ENCODE results near the gene QRFP.

Gene QRFP

DNA sequence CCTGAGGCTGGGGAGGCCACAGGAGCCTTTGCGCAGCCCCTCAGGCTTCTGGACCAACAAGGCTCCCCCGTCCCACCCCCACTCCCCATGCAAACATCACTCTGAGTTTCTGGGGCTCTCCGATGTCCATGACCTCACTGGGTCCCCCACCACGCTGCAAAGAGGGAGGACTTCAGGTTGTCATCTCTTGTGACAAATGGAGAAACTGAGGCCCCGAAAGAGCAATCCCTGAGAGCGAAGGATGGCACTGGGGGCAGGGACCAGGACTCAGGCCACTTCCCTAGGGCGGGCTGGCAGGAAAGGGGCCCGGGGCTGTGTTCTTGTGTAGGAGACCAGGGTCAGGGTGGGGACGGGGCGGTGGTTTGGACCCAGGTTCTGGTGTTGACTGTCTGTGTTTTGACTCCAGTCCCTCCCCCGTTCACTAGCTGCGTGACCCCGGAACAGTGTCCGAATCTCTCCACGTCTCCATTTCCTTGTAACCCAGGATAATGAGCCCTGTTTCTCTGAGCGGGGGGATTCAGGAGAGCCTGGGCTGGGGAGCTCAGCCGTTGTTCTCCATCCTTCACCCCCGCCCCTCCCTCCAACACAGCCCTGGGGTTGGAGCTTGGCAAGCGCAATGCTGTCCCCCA lies 28.6 kb upstream of the QRFP start:
- H2AFZ ChIP-seq (ENCODE audit: low read depth, low read length) = no peak overlapping the region
- no peak for TF ChIP-seq EZH2 (IDR thresholded peaks at IDR 0.05; ENCODE audit: borderline replicate concordance, low read depth, low read length, severe bottlenecking)
- TF ChIP-seq, protein P1, sequence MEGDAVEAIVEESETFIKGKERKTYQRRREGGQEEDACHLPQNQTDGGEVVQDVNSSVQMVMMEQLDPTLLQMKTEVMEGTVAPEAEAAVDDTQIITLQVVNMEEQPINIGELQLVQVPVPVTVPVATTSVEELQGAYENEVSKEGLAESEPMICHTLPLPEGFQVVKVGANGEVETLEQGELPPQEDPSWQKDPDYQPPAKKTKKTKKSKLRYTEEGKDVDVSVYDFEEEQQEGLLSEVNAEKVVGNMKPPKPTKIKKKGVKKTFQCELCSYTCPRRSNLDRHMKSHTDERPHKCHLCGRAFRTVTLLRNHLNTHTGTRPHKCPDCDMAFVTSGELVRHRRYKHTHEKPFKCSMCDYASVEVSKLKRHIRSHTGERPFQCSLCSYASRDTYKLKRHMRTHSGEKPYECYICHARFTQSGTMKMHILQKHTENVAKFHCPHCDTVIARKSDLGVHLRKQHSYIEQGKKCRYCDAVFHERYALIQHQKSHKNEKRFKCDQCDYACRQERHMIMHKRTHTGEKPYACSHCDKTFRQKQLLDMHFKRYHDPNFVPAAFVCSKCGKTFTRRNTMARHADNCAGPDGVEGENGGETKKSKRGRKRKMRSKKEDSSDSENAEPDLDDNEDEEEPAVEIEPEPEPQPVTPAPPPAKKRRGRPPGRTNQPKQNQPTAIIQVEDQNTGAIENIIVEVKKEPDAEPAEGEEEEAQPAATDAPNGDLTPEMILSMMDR (IDR thresholded peaks at IDR 0.05; ENCODE audit: borderline replicate concordance, extremely low read depth, low read length, poor library complexity, severe bottlenecking) = no peak
- no peak overlapping the region for H3K4me2 ChIP-seq (ENCODE audit: insufficient read depth, low read length)
- no peaks in the 10 kb centered on the region for H3K36me3 ChIP-seq (ENCODE audit: insufficient read depth, low read length)
- no peaks in the 10 kb centered on the region for H3K9me3 ChIP-seq (ENCODE audit: insufficient read depth, low read length, severe bottlenecking)
- no peak overlapping the region for H3K9ac ChIP-seq (ENCODE audit: low read depth, low read length)
- DNase-seq = no peak
- no peak for ATAC-seq (ENCODE audit: insufficient read depth, low read depth)
- no peaks in the 10 kb centered on the region for H3K27me3 ChIP-seq (ENCODE audit: insufficient read depth, low read length, poor library complexity)
- H3K27ac ChIP-seq (ENCODE audit: low read length) = no peak overlapping the region
- no peak overlapping the region for H3K4me3 ChIP-seq (ENCODE audit: low read depth in 1 of 2, low read length in 2 of 2)
- H3K79me2 ChIP-seq (ENCODE audit: insufficient read depth, low read length) = no peaks in the 10 kb centered on the region
- H4K20me1 ChIP-seq (ENCODE audit: insufficient read depth, low read length) = no peaks in the 10 kb centered on the region
- H3K4me1 ChIP-seq (ENCODE audit: insufficient read depth, low read length) = no peaks in the 10 kb centered on the region

DNA sequence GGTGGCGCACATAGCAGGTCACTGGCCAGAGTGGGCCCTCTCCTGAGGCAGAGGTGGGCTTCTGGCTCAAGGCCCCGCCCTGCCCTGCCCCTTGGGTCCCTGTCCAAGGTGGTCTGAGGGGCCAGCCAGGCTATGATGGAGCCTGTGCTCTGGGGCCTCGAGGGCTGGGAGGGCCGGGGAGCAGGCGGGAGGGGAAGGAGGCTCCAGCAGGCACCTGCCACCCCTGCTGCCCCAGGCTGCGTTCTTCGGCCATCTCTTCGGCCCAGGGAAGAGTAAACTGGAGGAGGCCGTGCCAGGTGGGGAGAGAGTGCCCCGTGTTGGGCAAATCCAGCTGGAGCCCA lies 27.8 kb upstream of the QRFP start:
- no peak for DNase-seq
- ATAC-seq (ENCODE audit: insufficient read depth, low read depth) = no peak
- Histone ChIP-seq H3K4me3 (ENCODE audit: low read depth in 1 of 2, low read length in 2 of 2) (no peak overlapping the region), H3K36me3 (ENCODE audit: insufficient read depth, low read length) (no peaks in the 10 kb centered on the region), H3K27ac (ENCODE audit: low read length) (no peak overlapping the region), H3K4me2 (ENCODE audit: insufficient read depth, low read length) (no peak overlapping the region), H3K9me3 (ENCODE audit: insufficient read depth, low read length, severe bottlenecking) (no peaks in the 10 kb centered on the region), H3K79me2 (ENCODE audit: insufficient read depth, low read length) (no peaks in the 10 kb centered on the region), H4K20me1 (ENCODE audit: insufficient read depth, low read length) (no peaks in the 10 kb centered on the region), H3K27me3 (ENCODE audit: insufficient read depth, low read length, poor library complexity) (no peaks in the 10 kb centered on the region), H2AFZ (ENCODE audit: low read depth, low read length) (no peak overlapping the region), H3K9ac (ENCODE audit: low read depth, low read length) (no peak overlapping the region), H3K4me1 (ENCODE audit: insufficient read depth, low read length) (no peaks in the 10 kb centered on the region)
- TF ChIP-seq EZH2 (IDR thresholded peaks at IDR 0.05; ENCODE audit: borderline replicate concordance, low read depth, low read length, severe bottlenecking) = no peak
- TF ChIP-seq, protein P1 (IDR thresholded peaks at IDR 0.05; ENCODE audit: borderline replicate concordance, extremely low read depth, low read length, poor library complexity, severe bottlenecking) = no peak

DNA sequence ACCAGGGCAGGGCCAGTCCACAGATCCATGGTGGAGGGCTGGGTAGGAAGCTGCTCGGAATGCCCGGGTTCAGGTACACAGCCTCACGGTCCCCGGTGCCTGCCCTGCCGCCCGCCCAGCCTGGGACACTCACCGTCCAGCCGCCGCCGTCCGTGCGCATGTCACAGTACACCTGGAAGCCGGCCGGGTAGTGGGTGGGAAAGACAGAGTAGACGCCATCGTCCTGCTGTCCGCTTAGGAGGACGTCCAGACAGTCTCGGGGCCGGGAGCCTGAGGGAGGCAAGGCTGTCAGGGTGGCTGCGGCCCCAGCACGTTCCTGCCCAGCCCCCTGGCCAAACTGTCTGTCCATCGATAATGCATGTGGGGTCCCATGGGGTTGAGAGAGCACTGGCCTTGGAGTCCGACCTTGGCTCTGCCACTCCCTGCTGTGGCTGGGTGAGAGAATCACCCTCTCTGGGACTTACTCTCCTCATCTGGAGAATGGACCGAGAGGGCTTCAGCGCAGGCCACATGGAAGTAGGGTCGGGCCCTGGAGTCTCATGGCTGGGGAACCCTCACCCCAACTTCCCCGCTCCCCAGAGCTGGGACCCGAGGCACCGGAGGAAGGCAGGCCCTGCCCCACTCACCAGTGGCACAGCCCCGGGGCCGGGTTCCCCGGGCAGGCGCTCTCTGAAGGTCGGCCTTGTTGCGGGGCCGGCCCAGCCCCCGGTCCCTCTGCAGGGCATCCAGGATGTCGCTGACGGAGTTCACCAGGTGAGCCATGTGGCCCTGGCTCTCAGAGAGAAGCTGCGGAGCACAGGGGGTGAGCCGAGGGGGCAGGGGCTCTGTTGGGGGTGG lies 27.2 kb upstream of the QRFP start:
- no peak overlapping the region for H3K9ac ChIP-seq (ENCODE audit: low read depth, low read length)
- H3K79me2 ChIP-seq (ENCODE audit: insufficient read depth, low read length) = no peaks in the 10 kb centered on the region
- H3K4me2 ChIP-seq (ENCODE audit: insufficient read depth, low read length) = no peak overlapping the region
- H4K20me1 ChIP-seq (ENCODE audit: insufficient read depth, low read length) = no peaks in the 10 kb centered on the region
- no peak overlapping the region for H3K27ac ChIP-seq (ENCODE audit: low read length)
- H3K27me3 ChIP-seq (ENCODE audit: insufficient read depth, low read length, poor library complexity) = no peaks in the 10 kb centered on the region
- DNase-seq (no peak), ATAC-seq (ENCODE audit: insufficient read depth, low read depth) (no peak)
- no peaks in the 10 kb centered on the region for H3K4me1 ChIP-seq (ENCODE audit: insufficient read depth, low read length)
- no peaks in the 10 kb centered on the region for H3K36me3 ChIP-seq (ENCODE audit: insufficient read depth, low read length)
- H3K9me3 ChIP-seq (ENCODE audit: insufficient read depth, low read length, severe bottlenecking) = no peaks in the 10 kb centered on the region
- no peak overlapping the region for H2AFZ ChIP-seq (ENCODE audit: low read depth, low read length)
- TF ChIP-seq, protein P1 (IDR thresholded peaks at IDR 0.05; ENCODE audit: borderline replicate concordance, extremely low read depth, low read length, poor library complexity, severe bottlenecking) = no peak
- no peak for TF ChIP-seq EZH2 (IDR thresholded peaks at IDR 0.05; ENCODE audit: borderline replicate concordance, low read depth, low read length, severe bottlenecking)
- H3K4me3 ChIP-seq (ENCODE audit: low read depth in 1 of 2, low read length in 2 of 2) = no peak overlapping the region

Measured in DND-41 (cell line).